Heart left ventricle (tissue), 16 donors: ENCODE results near the gene GRIPAP1. TPM values are rescaled to one million over a fixed set of nuclear protein-coding genes. Genes with fewer than 3 reads are reported as not detected.

ENCODE experiments used
- ATAC-seq, 4 donors: fragments of 200-7000 bp; cut with Tn5 transposase; one replicate each; pipeline ENCODE4 v1.9.1; 2020 to 2022; ENCODE audit warnings: moderate library complexity in 4 of 4, mild to moderate bottlenecking in 3 of 4, moderate number of reproducible peaks in 1 of 4
- DNase-seq, 5 donors: peaks; one replicate each; pipeline ENCODE4 v3.0.0-alpha.2; 2020
- H3K27ac ChIP-seq, 12 donors: fragments of 200-600 bp; sonication (generic) in 4 of 12; one replicate each; pipeline versions ENCODE4 v1.5.0 to v1.8.0; 2016 to 2022; ENCODE audit warnings: mild to moderate bottlenecking in 2 of 12
- H3K27me3 ChIP-seq, 9 donors: fragments of 200-600 bp; sonication (generic) in 2 of 9; one replicate each; pipeline versions ENCODE4 v1.5.1 to v1.8.0; 2016 to 2022; ENCODE audit warnings: mild to moderate bottlenecking in 3 of 9
- H3K36me3 ChIP-seq, 9 donors: fragments of 200-600 bp; sonication (generic) in 2 of 9; one replicate each; pipeline versions ENCODE4 v1.5.0 to v1.8.0; 2018 to 2022; ENCODE audit warnings: mild to moderate bottlenecking in 2 of 9
- H3K4me1 ChIP-seq, 12 donors: fragments of 200-600 bp; sonication (generic) in 4 of 12; one replicate each; pipeline versions ENCODE4 v1.5.0 to v1.8.0; 2016 to 2022; ENCODE audit warnings: mild to moderate bottlenecking in 3 of 12
- H3K4me3 ChIP-seq, 12 donors: fragments of 200-600 bp; sonication (generic) in 4 of 12; one replicate each; pipeline versions ENCODE4 v1.5.0 to v1.8.0; 2017 to 2022; ENCODE audit warnings: mild to moderate bottlenecking in 9 of 12, moderate library complexity in 4 of 12
- H3K9me3 ChIP-seq, 12 donors: fragments of 200-600 bp; sonication (generic) in 4 of 12; one replicate each; pipeline versions ENCODE4 v1.5.0 to v1.8.0; 2016 to 2022; ENCODE audit warnings: mild to moderate bottlenecking in 1 of 12
- CTCF ChIP-seq, 12 donors: fragments of 200-600 bp; sonication (generic) in 4 of 12; IDR thresholded peaks; one replicate each; pipeline versions ENCODE4 v1.5.0 to v1.8.0; 2018 to 2022; ENCODE audit warnings: antibody characterized with exemption in 12 of 12, mild to moderate bottlenecking in 5 of 12
- POLR2A ChIP-seq, 2 donors: fragments of 450-650 bp; IDR thresholded peaks; one replicate each; pipeline ENCODE4 v1.6.1; 2017; ENCODE audit warnings: antibody characterized with exemption in 2 of 2, mild to moderate bottlenecking in 2 of 2, moderate library complexity in 2 of 2
- WGBS, 4 donors: extraction: QIAGEN DNeasy Blood & Tissue Kit in 2 of 4; methylation state at CpG; one replicate each; pipeline versions ENCODE4 v1.1.5 to v1.1.7; 2013 to 2018; 5-methylcytosine and 5-hydroxymethylcytosine counted together
- intact Hi-C, 10 donors: fragments of 100-400 bp; cut with DNase I; formaldehyde crosslinking; loops; one replicate each; pipeline versions ENCODE4 v1.11.1 to v1.14.2; 2022
- polyA plus RNA-seq, 2 donors: library from polyadenylated mRNA; stranded (reverse); fragments of 200-250 nt; gene quantifications; one replicate each; pipeline ENCODE4 v1.2.3, GENCODE V29; 2013
- total RNA-seq, 9 donors: library from RNA; depleted of rRNA in 2 of 9; stranded (reverse); fragments of >200 nt in 2 of 9; fragmentation: NEBNext Ultra II Directional in 3 of 9; extraction: Animal tissue kit (Norgen Biotek cat#: 25700) in 3 of 9; gene quantifications; one replicate each; pipeline versions ENCODE4 v1.1.0 to v1.2.4, GENCODE V29; 2016 to 2023
- donor health status: ischemic (EF 13 %, LVEDD 7.1; RV severe dilation, severe dysfunction).
- donor health status: healthy with polysubstance abuse.
- donor health status: DM: no; HTN: yes; CAD: no.
- donor health status: DM: no; HTN: no; CAD: no.
- donor health status: ischemic (EF 25% LVEDD 6.9; RV normal size, moderate dysfunction).
- donor health status: ischemic (EF 25% LVEDD 5.7; RV mildly dilated, moderate dysfunction).
- donor health status: healthy.
- donor health status: DM: yes; HTN: yes; CAD: no.
- donor health status: ischemic (EF 35%, LVEDD 5.7; RV mildly dilated, moderate dysfunction).
- donor health status: nonischemic (EF 11% LVEDD 7.7; RV severe dilation, severe dysfunction).
- donor health status: DM: yes; HTN: yes; CAD: no.
- donor health status: PGD.
- donor health status: ischemic (EF 29% LVEDD 5.4; RV normal size, mild dysfunction).
- donor health status: nonischemic (EF 23%, LVEDD 6.1; RV moderate dilation, normal function).

GRIPAP1 gene
- total and polyA plus RNA-seq, 11 donors = 11.4 to 41.6 (median 19.4) TPM

DNA sequence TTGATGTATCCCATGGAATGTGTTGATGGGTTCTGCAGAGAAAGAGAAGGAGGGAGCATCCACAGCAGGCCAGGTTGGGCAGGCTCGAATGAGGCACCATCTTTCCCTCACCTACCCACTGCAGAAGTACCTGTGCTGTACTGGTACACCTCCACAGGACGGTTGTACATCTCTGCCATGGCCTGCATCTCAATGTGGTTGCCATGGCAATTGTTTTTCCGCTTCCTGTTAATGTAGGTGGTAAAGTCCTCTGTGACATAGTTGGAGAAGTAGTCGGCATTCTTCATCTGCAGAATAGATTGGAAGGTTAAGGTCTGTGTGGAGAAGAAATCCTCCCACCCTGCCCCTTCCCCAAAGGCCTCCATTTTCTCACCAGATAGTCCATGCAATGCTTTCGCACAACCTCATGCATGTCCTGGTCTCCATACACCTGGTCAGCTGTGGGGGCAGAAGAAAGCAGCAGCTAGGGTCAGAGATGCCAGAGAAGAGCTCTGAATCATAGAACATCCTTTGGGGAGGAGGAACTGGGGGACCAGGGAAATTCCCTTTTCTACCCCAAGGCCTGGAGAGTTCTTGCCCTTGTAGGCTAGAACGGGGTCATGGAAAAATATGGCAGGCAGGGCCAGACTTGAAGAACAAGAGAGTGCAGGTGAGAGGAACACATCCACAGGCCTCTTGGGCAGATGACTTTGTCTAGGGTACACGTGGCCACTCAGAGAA lies 67.3 kb downstream of the GRIPAP1 start:
- H3K36me3 ChIP-seq = peaks cover 0 to 55% (median 31%) of the 10 kb centered on the region in 9 donors
- TF ChIP-seq POLR2A (IDR thresholded peaks at IDR 0.05) (no peak), CTCF (IDR thresholded peaks at IDR 0.05) (no peak)
- H3K9me3 ChIP-seq = peaks cover 0 to 8% (median 0%) of the 10 kb centered on the region in 12 donors
- H3K4me1 ChIP-seq = peaks cover 0 to 52% (median 6%) of the 10 kb centered on the region in 12 donors
- intact Hi-C loops = no loop called here
- 63 to 83% (median 76%) methylated on average over 7 of the region's 7 CpGs for WGBS, 4 donors
- peak overlapping the region in 1 of 12 donors; percentile 42 for H3K27ac ChIP-seq
- DNase-seq (no peak), ATAC-seq (no peak)
- H3K27me3 ChIP-seq = no peaks in the 10 kb centered on the region
- no peak overlapping the region for H3K4me3 ChIP-seq

DNA sequence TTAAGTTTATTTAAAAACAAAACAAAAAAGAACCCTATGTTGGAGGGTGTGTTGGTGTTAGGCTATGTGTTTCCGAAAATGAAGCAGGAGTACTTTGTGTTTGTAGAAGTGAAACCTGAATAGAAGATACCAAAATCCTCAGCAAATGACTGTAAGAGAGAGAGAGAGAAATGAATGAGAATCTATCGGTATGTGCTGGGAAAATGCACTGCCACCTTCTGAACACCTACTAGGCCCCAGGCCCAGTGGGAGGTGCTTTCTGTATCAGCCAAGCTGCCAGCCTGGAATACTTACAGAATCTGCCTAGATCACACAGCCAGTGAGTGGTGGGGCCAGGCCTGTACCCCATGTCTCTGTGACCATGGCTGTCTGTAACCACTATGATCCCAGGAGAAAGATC lies 68.3 kb downstream of the GRIPAP1 start:
- peaks cover 0 to 42% (median 6%) of the 10 kb centered on the region in 12 donors for H3K4me1 ChIP-seq
- ATAC-seq = no peak
- no peak overlapping the region for H3K4me3 ChIP-seq
- no peak for DNase-seq
- H3K36me3 ChIP-seq = peaks cover 0 to 61% (median 36%) of the 10 kb centered on the region in 9 donors
- intact Hi-C loops = no loop called here
- WGBS, 4 donors = 82 to 93% (median 87%) methylated on average over 2 of the region's 2 CpGs
- TF ChIP-seq CTCF (IDR thresholded peaks at IDR 0.05) (no peak), POLR2A (IDR thresholded peaks at IDR 0.05) (no peak)
- H3K27ac ChIP-seq = no peak overlapping the region
- peaks cover 0 to 8% (median 0%) of the 10 kb centered on the region in 12 donors for H3K9me3 ChIP-seq
- H3K27me3 ChIP-seq = no peaks in the 10 kb centered on the region

GRCh38 chrX:48927736-48928382 lies 74.2 kb downstream of the GRIPAP1 start:
- 62 to 97% (median 85%) methylated on average over 2 of the region's 2 CpGs for WGBS, 4 donors
- DNase-seq (no peak), ATAC-seq (no peak)
- H3K4me3 ChIP-seq = no peak overlapping the region
- H3K27ac ChIP-seq = no peak overlapping the region
- peaks cover 0 to 6% (median 0%) of the 10 kb centered on the region in 12 donors for H3K9me3 ChIP-seq
- no peaks in the 10 kb centered on the region for H3K4me1 ChIP-seq
- no peak for TF ChIP-seq CTCF (IDR thresholded peaks at IDR 0.05)
- no peak for TF ChIP-seq POLR2A (IDR thresholded peaks at IDR 0.05)
- intact Hi-C loops = loop anchor here in 2 of 10 donors (10.0 kb wide), 2 partner anchors 117 to 273 kb away; partner anchors contain the start of gene TFE3 (in 1 of the 2)
- H3K36me3 ChIP-seq = peaks cover 0 to 72% (median 49%) of the 10 kb centered on the region in 9 donors
- no peaks in the 10 kb centered on the region for H3K27me3 ChIP-seq

DNA sequence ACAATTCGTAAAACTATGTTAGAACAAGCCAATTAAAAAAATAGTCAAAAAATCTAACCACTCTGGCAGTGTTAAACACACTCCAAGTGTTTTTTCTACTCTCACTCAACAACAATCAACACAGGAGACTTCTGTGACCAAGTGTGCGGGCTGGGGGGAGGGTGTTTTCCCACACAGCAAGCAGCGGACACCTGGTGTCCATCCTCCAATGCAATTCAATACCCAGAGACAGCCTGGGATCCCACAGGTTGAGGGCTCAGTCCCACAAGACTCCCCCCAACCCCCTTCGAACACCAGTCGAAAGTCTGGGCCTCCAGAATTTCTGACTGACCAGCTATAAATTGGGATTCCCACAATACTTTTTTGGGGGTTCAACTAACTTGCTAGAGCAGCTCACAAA lies 74.9 kb downstream of the GRIPAP1 start:
- ATAC-seq (no peak), DNase-seq (no peak)
- no peak for TF ChIP-seq CTCF (IDR thresholded peaks at IDR 0.05)
- TF ChIP-seq POLR2A (IDR thresholded peaks at IDR 0.05) = no peak
- H3K4me3 ChIP-seq = no peak overlapping the region
- WGBS, 4 donors = 62 to 92% (median 81%) methylated on average over 5 of the region's 5 CpGs
- intact Hi-C loops = loop anchor here in 2 of 10 donors (10.0 kb wide), 2 partner anchors 118 to 272 kb away; partner anchors contain the start of gene TFE3 (in 1 of the 2)
- no peak overlapping the region for H3K27ac ChIP-seq
- H3K4me1 ChIP-seq = no peaks in the 10 kb centered on the region
- peaks cover 0 to 71% (median 55%) of the 10 kb centered on the region in 9 donors for H3K36me3 ChIP-seq
- no peaks in the 10 kb centered on the region for H3K27me3 ChIP-seq
- no peaks in the 10 kb centered on the region for H3K9me3 ChIP-seq
